ENCODE results near the gene P2RX2.

DNA sequence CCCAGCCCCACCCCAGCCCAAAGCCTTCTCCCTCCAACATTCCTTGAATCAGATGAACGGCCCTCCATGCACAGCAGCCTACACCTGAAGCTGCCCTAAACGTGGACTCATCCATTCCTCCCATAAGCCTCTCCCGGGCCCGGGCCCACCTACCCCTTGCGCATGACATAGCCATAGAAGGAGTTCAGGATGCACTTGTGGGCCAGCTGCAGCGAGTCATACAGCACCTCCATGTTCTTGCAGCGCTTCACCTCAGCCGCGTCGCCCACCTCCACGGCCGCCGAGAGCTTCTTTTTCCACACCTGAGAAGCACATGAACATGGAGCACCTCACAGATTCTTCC lies 46.5 kb downstream of the P2RX2 start:
- TF ChIP-seq, protein P1, sequence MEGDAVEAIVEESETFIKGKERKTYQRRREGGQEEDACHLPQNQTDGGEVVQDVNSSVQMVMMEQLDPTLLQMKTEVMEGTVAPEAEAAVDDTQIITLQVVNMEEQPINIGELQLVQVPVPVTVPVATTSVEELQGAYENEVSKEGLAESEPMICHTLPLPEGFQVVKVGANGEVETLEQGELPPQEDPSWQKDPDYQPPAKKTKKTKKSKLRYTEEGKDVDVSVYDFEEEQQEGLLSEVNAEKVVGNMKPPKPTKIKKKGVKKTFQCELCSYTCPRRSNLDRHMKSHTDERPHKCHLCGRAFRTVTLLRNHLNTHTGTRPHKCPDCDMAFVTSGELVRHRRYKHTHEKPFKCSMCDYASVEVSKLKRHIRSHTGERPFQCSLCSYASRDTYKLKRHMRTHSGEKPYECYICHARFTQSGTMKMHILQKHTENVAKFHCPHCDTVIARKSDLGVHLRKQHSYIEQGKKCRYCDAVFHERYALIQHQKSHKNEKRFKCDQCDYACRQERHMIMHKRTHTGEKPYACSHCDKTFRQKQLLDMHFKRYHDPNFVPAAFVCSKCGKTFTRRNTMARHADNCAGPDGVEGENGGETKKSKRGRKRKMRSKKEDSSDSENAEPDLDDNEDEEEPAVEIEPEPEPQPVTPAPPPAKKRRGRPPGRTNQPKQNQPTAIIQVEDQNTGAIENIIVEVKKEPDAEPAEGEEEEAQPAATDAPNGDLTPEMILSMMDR (IDR thresholded peaks at IDR 0.05) = no peak
- TF ChIP-seq POLR2A (IDR thresholded peaks at IDR 0.05) (no peak), POLR2AphosphoS5 (IDR thresholded peaks at IDR 0.05) (no peak)
